Upper lobe of left lung (tissue), 4 donors: ENCODE results near the gene EXPH5.
"Not testable (repeated sequence)": the region's sequence is repeated elsewhere in the genome, so short reads cannot be mapped to it uniquely, and the experiment has no call there.

Experiments
- POLR2A ChIP-seq, 4 donors: fragments of 450-650 bp; IDR thresholded peaks; one replicate each; pipeline ENCODE4 v1.5.1; 2016 to 2017; ENCODE audit warnings: antibody characterized with exemption in 4 of 4, mild to moderate bottlenecking in 2 of 4
- TF ChIP-seq, protein P1 (sequence below), 6 experiments: fragments of 450-650 bp in 4 of 6; fragments of 200-600 bp in 2 of 6; sonication (generic) in 2 of 6; IDR thresholded peaks; one replicate each; pipeline ENCODE4 v1.5.1; 2016 to 2019; ENCODE audit warnings: antibody characterized with exemption in 6 of 6

DNA sequence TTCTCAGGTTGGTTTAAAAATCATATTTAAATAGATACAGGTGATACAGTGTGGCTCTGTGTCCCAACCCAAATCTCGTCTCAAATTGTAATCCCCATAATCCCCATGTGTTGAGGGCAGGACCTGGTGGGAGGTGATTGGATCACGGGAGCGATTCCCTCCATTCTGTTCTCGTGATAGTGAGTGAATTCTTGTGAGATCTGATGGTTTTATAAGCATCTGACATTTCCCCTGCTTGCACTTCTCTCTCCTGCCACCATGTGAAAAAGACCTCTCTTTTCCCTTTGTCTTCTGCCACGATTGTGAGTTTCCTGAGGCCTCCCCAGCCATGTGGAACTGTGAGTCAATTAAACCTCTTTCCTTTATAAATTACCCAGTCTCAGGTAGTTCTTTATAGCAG lies 9.2 kb upstream of the EXPH5 start:
- TF ChIP-seq, protein P1, sequence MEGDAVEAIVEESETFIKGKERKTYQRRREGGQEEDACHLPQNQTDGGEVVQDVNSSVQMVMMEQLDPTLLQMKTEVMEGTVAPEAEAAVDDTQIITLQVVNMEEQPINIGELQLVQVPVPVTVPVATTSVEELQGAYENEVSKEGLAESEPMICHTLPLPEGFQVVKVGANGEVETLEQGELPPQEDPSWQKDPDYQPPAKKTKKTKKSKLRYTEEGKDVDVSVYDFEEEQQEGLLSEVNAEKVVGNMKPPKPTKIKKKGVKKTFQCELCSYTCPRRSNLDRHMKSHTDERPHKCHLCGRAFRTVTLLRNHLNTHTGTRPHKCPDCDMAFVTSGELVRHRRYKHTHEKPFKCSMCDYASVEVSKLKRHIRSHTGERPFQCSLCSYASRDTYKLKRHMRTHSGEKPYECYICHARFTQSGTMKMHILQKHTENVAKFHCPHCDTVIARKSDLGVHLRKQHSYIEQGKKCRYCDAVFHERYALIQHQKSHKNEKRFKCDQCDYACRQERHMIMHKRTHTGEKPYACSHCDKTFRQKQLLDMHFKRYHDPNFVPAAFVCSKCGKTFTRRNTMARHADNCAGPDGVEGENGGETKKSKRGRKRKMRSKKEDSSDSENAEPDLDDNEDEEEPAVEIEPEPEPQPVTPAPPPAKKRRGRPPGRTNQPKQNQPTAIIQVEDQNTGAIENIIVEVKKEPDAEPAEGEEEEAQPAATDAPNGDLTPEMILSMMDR (IDR thresholded peaks at IDR 0.05) = not testable (repeated sequence)
- not testable (repeated sequence) for TF ChIP-seq POLR2A (IDR thresholded peaks at IDR 0.05)
